ENCODE results near the gene SCN5A. TPM values are rescaled to one million over a fixed set of nuclear protein-coding genes. Genes with fewer than 3 reads are reported as not detected.

Gene SCN5A
- total RNA-seq, 1 experiment from 2014 or later = not detected

DNA sequence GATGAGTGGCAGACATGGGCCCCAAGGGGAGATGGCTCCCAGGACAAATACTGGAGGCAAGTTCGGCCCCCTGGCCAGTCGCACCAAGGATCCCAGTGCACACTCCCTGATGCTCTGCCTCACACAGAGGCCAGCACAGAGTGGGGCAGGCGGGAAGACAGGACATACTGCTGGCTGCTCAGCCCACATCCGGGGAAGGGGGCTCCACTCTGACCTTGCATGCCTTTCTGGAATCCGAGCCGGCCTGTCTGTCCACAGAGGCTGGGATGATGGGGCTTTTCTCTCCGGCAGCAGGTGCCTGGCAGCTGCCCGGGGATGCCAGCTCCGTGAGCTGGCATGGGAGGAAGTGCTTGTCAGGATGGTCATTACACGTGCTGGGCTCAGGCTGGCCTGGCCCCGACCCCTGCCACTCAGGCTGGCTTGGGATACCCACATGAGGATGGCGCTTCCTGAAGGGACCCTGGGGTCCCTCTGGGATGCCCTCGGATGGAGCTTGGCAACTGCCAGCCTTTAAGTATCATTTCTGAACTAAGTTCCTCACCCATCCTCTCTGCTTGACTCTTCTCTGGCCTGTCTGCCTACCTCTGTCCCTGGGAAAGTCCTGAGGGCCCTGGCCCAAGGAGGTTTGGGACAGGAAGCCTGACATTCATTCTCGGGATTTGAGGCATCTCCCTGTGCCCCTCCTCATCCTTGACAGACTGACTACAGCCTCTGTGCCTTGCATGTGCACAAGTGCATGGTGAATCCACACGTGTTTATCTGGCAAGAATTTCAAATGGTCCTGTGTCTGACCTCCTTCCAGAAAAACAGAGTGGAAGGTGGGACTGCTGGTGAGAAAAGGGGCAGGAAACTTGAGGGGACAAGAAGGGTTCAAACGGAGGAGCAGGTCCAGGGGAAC lies 106.8 kb downstream of the SCN5A start:
- no TSS peak for BruUV-seq (replicated peaks)
- TF ChIP-seq, protein P1, sequence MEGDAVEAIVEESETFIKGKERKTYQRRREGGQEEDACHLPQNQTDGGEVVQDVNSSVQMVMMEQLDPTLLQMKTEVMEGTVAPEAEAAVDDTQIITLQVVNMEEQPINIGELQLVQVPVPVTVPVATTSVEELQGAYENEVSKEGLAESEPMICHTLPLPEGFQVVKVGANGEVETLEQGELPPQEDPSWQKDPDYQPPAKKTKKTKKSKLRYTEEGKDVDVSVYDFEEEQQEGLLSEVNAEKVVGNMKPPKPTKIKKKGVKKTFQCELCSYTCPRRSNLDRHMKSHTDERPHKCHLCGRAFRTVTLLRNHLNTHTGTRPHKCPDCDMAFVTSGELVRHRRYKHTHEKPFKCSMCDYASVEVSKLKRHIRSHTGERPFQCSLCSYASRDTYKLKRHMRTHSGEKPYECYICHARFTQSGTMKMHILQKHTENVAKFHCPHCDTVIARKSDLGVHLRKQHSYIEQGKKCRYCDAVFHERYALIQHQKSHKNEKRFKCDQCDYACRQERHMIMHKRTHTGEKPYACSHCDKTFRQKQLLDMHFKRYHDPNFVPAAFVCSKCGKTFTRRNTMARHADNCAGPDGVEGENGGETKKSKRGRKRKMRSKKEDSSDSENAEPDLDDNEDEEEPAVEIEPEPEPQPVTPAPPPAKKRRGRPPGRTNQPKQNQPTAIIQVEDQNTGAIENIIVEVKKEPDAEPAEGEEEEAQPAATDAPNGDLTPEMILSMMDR (IDR thresholded peaks at IDR 0.05; ENCODE audit: unreplicated experiment) = no peak
- Mint-ChIP-seq H3K36me3 (ENCODE audit: insufficient read depth, unreplicated experiment) (peaks cover 4% of the 10 kb centered on the region), H3K27ac (ENCODE audit: low read depth, unreplicated experiment) (no peak overlapping the region), H3K9me3 (ENCODE audit: unreplicated experiment) (no peaks in the 10 kb centered on the region), H3K4me1 (ENCODE audit: insufficient read depth, unreplicated experiment) (no peaks in the 10 kb centered on the region), H3K27me3 (ENCODE audit: insufficient read depth, unreplicated experiment) (peaks cover 14% of the 10 kb centered on the region), H3K4me3 (ENCODE audit: unreplicated experiment) (no peak overlapping the region)
- DNase-seq (ENCODE audit: unreplicated experiment) = no peak
- intact Hi-C loops (cut with micrococcal nuclease) = no loop called here
- CTCF ChIA-PET = interaction anchor here (0.5 to 2.6 kb wide), 3 partner anchors 21 to 751 kb away, joined by 3 to 13 read pairs (median 3); no protein-coding TSS in a partner anchor
- POLR2A ChIA-PET = no interaction called here

DNA sequence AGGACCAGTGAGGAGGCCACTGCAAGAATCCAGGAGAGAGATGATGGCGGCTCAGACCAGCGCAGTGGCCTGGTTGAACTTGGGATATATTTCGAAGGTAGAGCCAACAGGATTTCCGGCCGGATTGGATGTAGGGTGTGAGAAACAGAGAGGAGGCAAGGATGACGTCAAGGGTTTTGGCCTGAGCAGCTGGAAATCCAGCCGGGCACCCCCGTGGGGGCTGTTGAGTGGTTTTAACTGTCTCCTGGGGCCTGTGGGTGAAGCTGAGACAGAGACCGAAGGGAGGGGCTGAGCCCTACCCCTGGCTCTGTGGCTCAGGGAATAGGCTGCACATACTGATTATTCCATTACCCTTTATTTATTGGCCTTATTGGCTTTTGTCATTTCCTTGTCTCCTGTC lies 107.7 kb downstream of the SCN5A start:
- POLR2A ChIA-PET = no interaction called here
- TF ChIP-seq, protein P1 (IDR thresholded peaks at IDR 0.05; ENCODE audit: unreplicated experiment) = no peak
- BruUV-seq (replicated peaks) = no TSS peak

DNA sequence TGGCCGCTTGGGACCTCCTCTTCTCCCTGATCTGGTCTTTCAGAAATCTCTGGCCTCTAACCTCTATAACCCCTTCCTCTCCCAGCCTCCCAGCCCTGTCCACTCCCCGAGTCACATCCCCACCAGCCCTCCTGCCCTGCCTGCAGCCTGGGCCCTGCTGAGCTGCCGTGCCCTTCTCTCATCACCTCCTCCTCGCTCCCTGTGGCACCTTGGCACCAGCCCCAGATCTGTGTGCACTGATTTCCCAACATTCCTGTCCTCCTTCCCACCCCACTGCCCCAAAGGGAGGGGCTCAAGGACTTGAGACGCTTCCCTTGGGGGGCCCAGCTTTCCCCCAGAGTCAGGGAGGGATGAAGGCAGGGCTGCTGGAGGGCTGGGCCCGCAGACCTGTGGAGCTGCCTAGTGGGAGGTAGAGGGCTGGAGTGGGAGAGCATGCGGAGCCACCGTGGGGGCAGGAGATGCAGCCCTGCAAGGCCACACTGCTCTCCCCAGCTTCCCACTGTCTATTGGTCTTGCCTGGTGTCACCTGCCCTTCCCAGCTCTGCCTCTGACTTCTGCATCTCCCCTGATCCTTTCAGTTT lies 110.6 kb downstream of the SCN5A start:
- intact Hi-C loops (cut with micrococcal nuclease) = no loop called here
- H3K4me3 Mint-ChIP-seq (ENCODE audit: unreplicated experiment) = no peak overlapping the region
- H3K9me3 Mint-ChIP-seq (ENCODE audit: unreplicated experiment) = peaks cover 13% of the 10 kb centered on the region
- H3K27me3 Mint-ChIP-seq (ENCODE audit: insufficient read depth, unreplicated experiment) = no peaks in the 10 kb centered on the region
- ChIA-PET POLR2A (no interaction called here), CTCF (interaction anchor here (0.6 to 5.2 kb wide), 3 partner anchors 18 to 462 kb away, joined by 3 to 37 read pairs (median 3); no protein-coding TSS in a partner anchor)
- BruUV-seq (replicated peaks) = no TSS peak
- no peak for DNase-seq (ENCODE audit: unreplicated experiment)
- TF ChIP-seq, protein P1 (IDR thresholded peaks at IDR 0.05; ENCODE audit: unreplicated experiment) = no peak
- no peaks in the 10 kb centered on the region for H3K36me3 Mint-ChIP-seq (ENCODE audit: insufficient read depth, unreplicated experiment)
- H3K27ac Mint-ChIP-seq (ENCODE audit: low read depth, unreplicated experiment) = no peak overlapping the region
- no peaks in the 10 kb centered on the region for H3K4me1 Mint-ChIP-seq (ENCODE audit: insufficient read depth, unreplicated experiment)

More for the DNA sequence above, 107.7 kb downstream of the SCN5A start:
- Mint-ChIP-seq H3K27me3 (ENCODE audit: insufficient read depth, unreplicated experiment) (peaks cover 14% of the 10 kb centered on the region), H3K9me3 (ENCODE audit: unreplicated experiment) (no peaks in the 10 kb centered on the region), H3K36me3 (ENCODE audit: insufficient read depth, unreplicated experiment) (peaks cover 4% of the 10 kb centered on the region), H3K4me3 (ENCODE audit: unreplicated experiment) (no peak overlapping the region), H3K4me1 (ENCODE audit: insufficient read depth, unreplicated experiment) (no peaks in the 10 kb centered on the region), H3K27ac (ENCODE audit: low read depth, unreplicated experiment) (no peak overlapping the region)
- no peak for DNase-seq (ENCODE audit: unreplicated experiment)
- intact Hi-C loops (cut with micrococcal nuclease) = no loop called here
- CTCF ChIA-PET = no interaction called here

DNA sequence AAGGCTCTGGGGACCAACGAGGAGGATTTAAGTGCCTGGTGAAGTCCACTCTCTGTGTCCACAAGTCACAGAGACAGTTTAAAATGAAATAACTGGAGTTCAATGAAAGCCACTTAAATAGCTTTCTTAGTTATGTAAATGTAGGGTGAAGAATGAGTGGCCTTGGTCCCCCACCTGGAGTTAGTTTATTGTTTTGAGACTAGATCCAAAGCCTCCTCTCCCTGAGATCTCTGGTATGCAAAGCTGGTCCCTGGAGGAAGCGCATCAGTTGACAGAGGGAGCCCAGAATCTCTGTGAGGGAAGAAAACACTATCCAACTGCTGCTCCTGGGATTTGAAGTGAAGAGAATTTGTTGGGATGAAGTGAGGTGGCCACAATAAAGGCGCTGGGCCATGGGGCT lies 112.8 kb downstream of the SCN5A start:
- CTCF ChIA-PET = interaction anchor here (0.6 to 5.2 kb wide), 2 partner anchors 16 to 25 kb away, joined by 6 to 37 read pairs; no protein-coding TSS in a partner anchor
- intact Hi-C loops (cut with micrococcal nuclease) = no loop called here
- Mint-ChIP-seq H3K36me3 (ENCODE audit: insufficient read depth, unreplicated experiment) (no peaks in the 10 kb centered on the region), H3K4me3 (ENCODE audit: unreplicated experiment) (no peak overlapping the region), H3K9me3 (ENCODE audit: unreplicated experiment) (peaks cover 13% of the 10 kb centered on the region), H3K27ac (ENCODE audit: low read depth, unreplicated experiment) (no peak overlapping the region), H3K27me3 (ENCODE audit: insufficient read depth, unreplicated experiment) (no peaks in the 10 kb centered on the region), H3K4me1 (ENCODE audit: insufficient read depth, unreplicated experiment) (no peaks in the 10 kb centered on the region)
- BruUV-seq (replicated peaks) = no TSS peak
- DNase-seq (ENCODE audit: unreplicated experiment) = no peak
- POLR2A ChIA-PET = no interaction called here
- TF ChIP-seq, protein P1 (IDR thresholded peaks at IDR 0.05; ENCODE audit: unreplicated experiment) = no peak

All from MCF 10A (cell line).